GM21526 (cell line): ENCODE data around the gene MAML2.

ENCODE experiments used
- ATAC-seq: cut with Tn5 transposase; IDR thresholded peaks from one replicate; pipeline ENCODE4 v1.9.1; 2021; ENCODE audit warnings: moderate library complexity; ENCODE audit not compliant: unreplicated experiment, low FRiP score

The MAML2 gene

GRCh38 chr11:95939091-95939490 lies 403.9 kb downstream of the MAML2 start:
- ATAC-seq, result no peak

GRCh38 chr11:95937358-95937757 lies 405.6 kb downstream of the MAML2 start:
- ATAC-seq, result no peak

DNA sequence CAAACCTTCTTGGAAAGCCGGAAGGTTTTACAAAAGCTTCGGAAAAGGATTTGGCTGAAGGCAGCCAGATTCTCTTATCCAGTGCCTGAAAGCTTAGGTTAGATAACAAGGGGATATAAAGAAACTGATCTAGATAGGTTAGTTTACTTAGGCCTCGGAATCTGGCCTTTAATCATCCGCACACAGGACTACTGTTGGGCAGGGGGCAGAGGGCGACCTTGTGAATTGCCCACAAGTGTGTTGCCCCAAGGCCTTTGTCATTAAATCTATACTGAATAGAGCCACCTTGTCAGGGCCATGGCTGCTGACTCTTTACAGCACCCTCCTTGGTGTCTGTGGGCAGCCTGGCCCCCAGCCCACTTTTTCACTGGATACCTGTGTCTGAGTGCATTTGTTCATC lies 409.4 kb downstream of the MAML2 start:
- no peak for ATAC-seq

DNA sequence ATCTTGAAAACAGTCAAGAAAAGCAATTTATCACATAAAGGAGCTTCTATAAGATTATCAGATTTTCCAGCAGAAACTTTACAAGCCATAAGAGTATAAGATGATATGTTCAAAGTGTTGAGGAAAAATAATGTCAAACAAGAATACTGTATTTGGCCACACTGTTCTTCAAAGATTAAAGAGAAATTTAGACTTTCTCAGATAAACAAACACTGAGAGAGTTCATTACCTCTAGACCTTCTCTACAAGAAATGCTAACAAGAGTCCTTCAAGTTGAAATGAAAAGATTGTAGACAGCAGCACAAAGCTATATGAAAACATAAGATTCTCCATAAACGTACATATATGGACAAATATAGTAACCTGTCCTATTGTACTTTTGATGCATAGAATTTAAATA lies 411.1 kb downstream of the MAML2 start:
- no peak for ATAC-seq

DNA sequence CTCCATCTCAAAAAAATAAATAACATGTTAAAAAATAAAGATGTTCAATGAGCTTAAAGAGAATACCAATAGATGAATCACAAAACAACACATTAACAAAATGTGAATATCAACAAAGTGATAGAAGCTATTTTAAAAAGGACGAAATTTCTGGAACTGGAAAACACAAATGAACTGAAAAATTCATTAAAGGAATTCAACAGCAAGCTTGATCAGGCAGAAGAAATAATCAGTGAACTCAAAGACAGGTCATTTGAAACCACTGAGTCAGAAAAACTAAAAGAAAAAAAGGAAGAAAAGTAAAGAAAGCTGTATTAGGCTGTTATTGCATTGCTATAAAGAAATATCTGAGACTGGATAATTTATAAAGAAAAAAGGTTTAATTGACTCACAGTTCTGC lies 412.0 kb downstream of the MAML2 start:
- ATAC-seq, result no peak

DNA sequence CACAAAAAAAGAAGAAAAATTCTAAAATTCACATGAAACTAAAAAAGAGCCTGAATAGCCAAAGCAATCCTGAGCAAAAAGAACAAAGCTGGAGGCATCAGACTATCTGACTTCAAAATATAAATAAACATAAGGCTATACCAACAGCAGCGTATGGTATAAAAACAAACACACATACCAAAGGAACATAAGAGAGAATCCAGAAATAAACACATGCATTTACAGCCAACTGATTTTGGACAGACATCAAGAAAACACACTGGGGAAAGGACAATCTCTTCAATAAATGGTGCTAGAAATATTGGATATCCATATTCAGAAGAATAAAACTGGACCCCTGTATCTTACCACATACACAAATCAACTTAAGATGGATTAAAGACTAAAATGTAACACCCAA lies 416.3 kb downstream of the MAML2 start:
- ATAC-seq, result no peak
